Heart left ventricle (tissue), 16 donors: Measurements from ENCODE around the gene NPC1L1. TPM values are rescaled to one million over a fixed set of nuclear protein-coding genes. Genes with fewer than 3 reads are reported as not detected.

Experiments
- ATAC-seq, 4 donors: fragments of 200-7000 bp; cut with Tn5 transposase; one replicate each; pipeline ENCODE4 v1.9.1; 2020 to 2022; ENCODE audit warnings: moderate library complexity in 4 of 4, mild to moderate bottlenecking in 3 of 4, moderate number of reproducible peaks in 1 of 4
- DNase-seq, 5 donors: peaks; one replicate each; pipeline ENCODE4 v3.0.0-alpha.2; 2020
- H3K27ac ChIP-seq, 12 donors: fragments of 200-600 bp; sonication (generic) in 4 of 12; one replicate each; pipeline versions ENCODE4 v1.5.0 to v1.8.0; 2016 to 2022; ENCODE audit warnings: mild to moderate bottlenecking in 2 of 12
- H3K27me3 ChIP-seq, 9 donors: fragments of 200-600 bp; sonication (generic) in 2 of 9; one replicate each; pipeline versions ENCODE4 v1.5.1 to v1.8.0; 2016 to 2022; ENCODE audit warnings: mild to moderate bottlenecking in 3 of 9
- H3K36me3 ChIP-seq, 9 donors: fragments of 200-600 bp; sonication (generic) in 2 of 9; one replicate each; pipeline versions ENCODE4 v1.5.0 to v1.8.0; 2018 to 2022; ENCODE audit warnings: mild to moderate bottlenecking in 2 of 9
- H3K4me1 ChIP-seq, 12 donors: fragments of 200-600 bp; sonication (generic) in 4 of 12; one replicate each; pipeline versions ENCODE4 v1.5.0 to v1.8.0; 2016 to 2022; ENCODE audit warnings: mild to moderate bottlenecking in 3 of 12
- H3K4me3 ChIP-seq, 12 donors: fragments of 200-600 bp; sonication (generic) in 4 of 12; one replicate each; pipeline versions ENCODE4 v1.5.0 to v1.8.0; 2017 to 2022; ENCODE audit warnings: mild to moderate bottlenecking in 9 of 12, moderate library complexity in 4 of 12
- H3K9me3 ChIP-seq, 12 donors: fragments of 200-600 bp; sonication (generic) in 4 of 12; one replicate each; pipeline versions ENCODE4 v1.5.0 to v1.8.0; 2016 to 2022; ENCODE audit warnings: mild to moderate bottlenecking in 1 of 12
- CTCF ChIP-seq, 12 donors: fragments of 200-600 bp; sonication (generic) in 4 of 12; IDR thresholded peaks; one replicate each; pipeline versions ENCODE4 v1.5.0 to v1.8.0; 2018 to 2022; ENCODE audit warnings: antibody characterized with exemption in 12 of 12, mild to moderate bottlenecking in 5 of 12
- POLR2A ChIP-seq, 2 donors: fragments of 450-650 bp; IDR thresholded peaks; one replicate each; pipeline ENCODE4 v1.6.1; 2017; ENCODE audit warnings: antibody characterized with exemption in 2 of 2, mild to moderate bottlenecking in 2 of 2, moderate library complexity in 2 of 2
- WGBS, 4 donors: extraction: QIAGEN DNeasy Blood & Tissue Kit in 2 of 4; methylation state at CpG; one replicate each; pipeline versions ENCODE4 v1.1.5 to v1.1.7; 2013 to 2018; 5-methylcytosine and 5-hydroxymethylcytosine counted together
- intact Hi-C, 10 donors: fragments of 100-400 bp; cut with DNase I; formaldehyde crosslinking; loops; one replicate each; pipeline versions ENCODE4 v1.11.1 to v1.14.2; 2022
- polyA plus RNA-seq, 2 donors: library from polyadenylated mRNA; stranded (reverse); fragments of 200-250 nt; gene quantifications; one replicate each; pipeline ENCODE4 v1.2.3, GENCODE V29; 2013
- total RNA-seq, 9 donors: library from RNA; depleted of rRNA in 2 of 9; stranded (reverse); fragments of >200 nt in 2 of 9; fragmentation: NEBNext Ultra II Directional in 3 of 9; extraction: Animal tissue kit (Norgen Biotek cat#: 25700) in 3 of 9; gene quantifications; one replicate each; pipeline versions ENCODE4 v1.1.0 to v1.2.4, GENCODE V29; 2016 to 2023
- donor health status: ischemic (EF 13 %, LVEDD 7.1; RV severe dilation, severe dysfunction).
- donor health status: healthy with polysubstance abuse.
- donor health status: DM: no; HTN: yes; CAD: no.
- donor health status: DM: no; HTN: no; CAD: no.
- donor health status: ischemic (EF 25% LVEDD 6.9; RV normal size, moderate dysfunction).
- donor health status: ischemic (EF 25% LVEDD 5.7; RV mildly dilated, moderate dysfunction).
- donor health status: healthy.
- donor health status: DM: yes; HTN: yes; CAD: no.
- donor health status: ischemic (EF 35%, LVEDD 5.7; RV mildly dilated, moderate dysfunction).
- donor health status: nonischemic (EF 11% LVEDD 7.7; RV severe dilation, severe dysfunction).
- donor health status: DM: yes; HTN: yes; CAD: no.
- donor health status: PGD.
- donor health status: ischemic (EF 29% LVEDD 5.4; RV normal size, mild dysfunction).
- donor health status: nonischemic (EF 23%, LVEDD 6.1; RV moderate dilation, normal function).

Gene NPC1L1
- total and polyA plus RNA-seq, 11 donors, result 0.03 to 0.25 (median 0.13) TPM; not detected in 4

GRCh38 chr7:44569959-44570358, 28.8 kb upstream of the NPC1L1 start:
- no peak for TF ChIP-seq POLR2A (IDR thresholded peaks at IDR 0.05)
- no peak for TF ChIP-seq CTCF (IDR thresholded peaks at IDR 0.05)
- DNase-seq (no peak), ATAC-seq (no peak)
- intact Hi-C loops, result loop anchor here in 9 of 10 donors (5.0 to 10.0 kb wide), 9 partner anchors 75 to 545 kb away; partner anchors contain the start of genes NUDCD3 (in 3 of the 9) and TBRG4 (in 1 of the 9)
- WGBS, 4 donors, result 79 to 97% (median 92%) methylated on average over 5 to 9 of the region's 9 CpGs
- Histone ChIP-seq H3K36me3 (peaks cover 4 to 81% (median 79%) of the 10 kb centered on the region in 9 donors), H3K27me3 (no peaks in the 10 kb centered on the region), H3K9me3 (no peaks in the 10 kb centered on the region), H3K27ac (no peak overlapping the region), H3K4me1 (peaks cover 4 to 33% (median 19%) of the 10 kb centered on the region in 12 donors), H3K4me3 (no peak overlapping the region)

GRCh38 chr7:44568771-44569560, 27.8 kb upstream of the NPC1L1 start:
- TF ChIP-seq POLR2A (IDR thresholded peaks at IDR 0.05) (no peak), CTCF (IDR thresholded peaks at IDR 0.05) (no peak)
- 87 to 92% (median 92%) methylated on average over 14 to 17 of the region's 17 CpGs for WGBS, 4 donors
- H3K27ac ChIP-seq, result no peak overlapping the region
- no peak for DNase-seq
- H3K4me1 ChIP-seq, result peaks cover 0 to 24% (median 14%) of the 10 kb centered on the region in 12 donors
- no peak for ATAC-seq
- H3K4me3 ChIP-seq, result no peak overlapping the region
- no peaks in the 10 kb centered on the region for H3K9me3 ChIP-seq
- H3K27me3 ChIP-seq, result no peaks in the 10 kb centered on the region
- peaks cover 4 to 89% (median 87%) of the 10 kb centered on the region in 9 donors for H3K36me3 ChIP-seq
- intact Hi-C loops, result loop anchor here in 8 of 10 donors (5.0 to 10.0 kb wide), 8 partner anchors 74 to 334 kb away; partner anchors contain the start of gene NUDCD3 (in 2 of the 8)

GRCh38 chr7:44567884-44568283, 26.8 kb upstream of the NPC1L1 start:
- no peaks in the 10 kb centered on the region for H3K27me3 ChIP-seq
- TF ChIP-seq CTCF (IDR thresholded peaks at IDR 0.05) (no peak), POLR2A (IDR thresholded peaks at IDR 0.05) (no peak)
- H3K9me3 ChIP-seq, result no peaks in the 10 kb centered on the region
- 92 to 99% (median 96%) methylated on average over 6 of the region's 6 CpGs for WGBS, 4 donors
- ATAC-seq (no peak), DNase-seq (no peak)
- peaks cover 4 to 96% (median 89%) of the 10 kb centered on the region in 9 donors for H3K36me3 ChIP-seq
- H3K27ac ChIP-seq, result no peak overlapping the region
- H3K4me1 ChIP-seq, result peaks cover 0 to 19% (median 10%) of the 10 kb centered on the region in 12 donors
- no peak overlapping the region for H3K4me3 ChIP-seq
- intact Hi-C loops, result loop anchor here in 8 of 10 donors (5.0 to 10.0 kb wide), 8 partner anchors 73 to 333 kb away; partner anchors contain the start of gene NUDCD3 (in 2 of the 8)

GRCh38 chr7:44566680-44567079, 25.6 kb upstream of the NPC1L1 start:
- no peak overlapping the region for H3K4me3 ChIP-seq
- H3K4me1 ChIP-seq, result peaks cover 0 to 11% (median 1%) of the 10 kb centered on the region in 12 donors
- intact Hi-C loops, result loop anchor here in 8 of 10 donors (5.0 to 10.0 kb wide), 8 partner anchors 72 to 332 kb away; partner anchors contain the start of gene NUDCD3 (in 2 of the 8)
- TF ChIP-seq CTCF (IDR thresholded peaks at IDR 0.05), result no peak
- no peak for TF ChIP-seq POLR2A (IDR thresholded peaks at IDR 0.05)
- ATAC-seq, result no peak
- no peaks in the 10 kb centered on the region for H3K27me3 ChIP-seq
- no peaks in the 10 kb centered on the region for H3K9me3 ChIP-seq
- no peak overlapping the region for H3K27ac ChIP-seq
- WGBS, 4 donors, result 90 to 96% (median 93%) methylated on average over 5 of the region's 5 CpGs
- H3K36me3 ChIP-seq, result peaks cover 4 to 84% (median 77%) of the 10 kb centered on the region in 9 donors
- DNase-seq, result no peak
